HUES6 (cell line): ENCODE data around the gene RGS9BP.
"Not testable (repeated sequence)": the region's sequence is repeated elsewhere in the genome, so short reads cannot be mapped to it uniquely, and the experiment has no call there.

Source experiments
- H3K27ac ChIP-seq: 2 replicates; pipeline ENCODE4 v1.7.0; 2013; ENCODE audit warnings: low read depth, mild to moderate bottlenecking, low read length, inconsistent platforms
- H3K27me3 ChIP-seq: 2 replicates; pipeline ENCODE4 v1.6.1; 2013; ENCODE audit warnings: low read length; ENCODE audit not compliant: control insufficient read depth, insufficient read depth
- H3K36me3 ChIP-seq: 2 replicates; pipeline ENCODE4 v1.6.1; 2013; ENCODE audit warnings: low read length; ENCODE audit not compliant: control insufficient read depth, insufficient read depth
- H3K4me1 ChIP-seq: 2 replicates; pipeline ENCODE4 v1.6.1; 2013; ENCODE audit warnings: low read length; ENCODE audit not compliant: control insufficient read depth, insufficient read depth
- H3K4me3 ChIP-seq: 2 replicates; pipeline ENCODE4 v1.5.1; 2013; ENCODE audit warnings: low read depth, low read length
- H3K9ac ChIP-seq: one replicate; pipeline ENCODE4 v1.6.1; 2013; ENCODE audit warnings: mild to moderate bottlenecking, low read length
- H3K9me3 ChIP-seq: 2 replicates; pipeline ENCODE4 v1.6.1; 2013; ENCODE audit warnings: low read depth, low read length; ENCODE audit not compliant: control insufficient read depth, insufficient read depth

The RGS9BP gene

GRCh38 chr19:32650671-32651070, 25.0 kb upstream of the RGS9BP start:
- H3K9ac ChIP-seq = no peak overlapping the region
- peaks cover 9% of the 10 kb centered on the region for H3K4me1 ChIP-seq
- peaks cover 38% of the 10 kb centered on the region for H3K36me3 ChIP-seq
- no peak overlapping the region for H3K4me3 ChIP-seq
- H3K27ac ChIP-seq = no peak overlapping the region
- no peaks in the 10 kb centered on the region for H3K27me3 ChIP-seq
- H3K9me3 ChIP-seq = no peaks in the 10 kb centered on the region

GRCh38 chr19:32651729-32652140, 23.9 kb upstream of the RGS9BP start:
- no peak overlapping the region for H3K27ac ChIP-seq
- peaks cover 38% of the 10 kb centered on the region for H3K36me3 ChIP-seq
- H3K27me3 ChIP-seq = no peaks in the 10 kb centered on the region
- H3K4me3 ChIP-seq = no peak overlapping the region
- H3K9me3 ChIP-seq = no peaks in the 10 kb centered on the region
- H3K9ac ChIP-seq = no peak overlapping the region
- peaks cover 9% of the 10 kb centered on the region for H3K4me1 ChIP-seq

- Histone ChIP-seq H3K27ac (peak overlapping the region; percentile 36; the same call in 1 of the 2 replicates), H3K36me3 (peaks cover 33% of the 10 kb centered on the region)
- not testable (repeated sequence) for H3K4me1 ChIP-seq, H3K27me3 ChIP-seq, H3K4me3 ChIP-seq, H3K9me3 ChIP-seq, H3K9ac ChIP-seq
Measured at GRCh38 chr19:32652331-32652730, 23.3 kb upstream of the RGS9BP start.

- Histone ChIP-seq H3K27ac (no peak overlapping the region), H3K4me3 (no peak overlapping the region), H3K36me3 (peaks cover 29% of the 10 kb centered on the region), H3K9ac (no peak overlapping the region), H3K4me1 (peaks cover 9% of the 10 kb centered on the region), H3K9me3 (no peaks in the 10 kb centered on the region), H3K27me3 (no peaks in the 10 kb centered on the region)
Measured at GRCh38 chr19:32652894-32653598, 22.6 kb upstream of the RGS9BP start.

DNA sequence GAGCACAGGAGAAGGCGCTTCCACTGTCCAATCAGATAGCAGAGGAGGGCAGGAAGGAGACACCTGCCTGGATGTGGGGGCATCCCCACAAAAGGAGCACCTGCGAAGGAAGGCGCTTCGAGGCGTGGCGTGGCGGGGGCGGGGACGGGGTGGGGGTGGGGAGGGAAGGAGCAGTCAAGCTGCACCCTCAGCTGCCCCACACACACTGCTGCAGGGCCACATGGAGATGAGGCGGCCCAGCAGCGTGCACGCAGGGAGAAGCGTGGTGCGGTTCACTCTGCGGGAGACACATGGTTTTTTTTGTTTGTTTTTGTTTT, 22.1 kb upstream of the RGS9BP start:
- Histone ChIP-seq H3K27ac (no peak overlapping the region), H3K4me1 (peaks cover 9% of the 10 kb centered on the region), H3K4me3 (no peak overlapping the region), H3K36me3 (peaks cover 31% of the 10 kb centered on the region), H3K27me3 (no peaks in the 10 kb centered on the region), H3K9ac (no peak overlapping the region), H3K9me3 (no peaks in the 10 kb centered on the region)

DNA sequence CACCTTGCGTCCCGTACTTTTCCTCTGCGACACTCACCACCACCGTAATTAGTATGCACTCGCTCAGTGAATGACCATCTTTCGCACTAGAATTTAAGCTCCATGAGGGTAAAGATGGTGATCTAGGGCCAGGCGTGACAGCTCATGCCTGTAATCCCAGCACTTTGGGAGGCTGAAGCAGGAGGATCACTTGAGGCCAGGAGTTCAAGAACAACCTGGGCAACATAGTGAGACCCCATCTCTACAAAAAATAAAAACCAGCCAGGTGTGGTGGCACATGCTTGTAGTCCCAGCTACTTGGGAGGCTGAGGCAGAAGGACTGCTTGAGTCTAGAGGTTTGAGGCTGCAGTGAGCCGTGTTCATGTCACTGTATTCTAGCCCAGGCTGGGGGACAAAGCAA, 19.3 kb upstream of the RGS9BP start:
- not testable (repeated sequence) for H3K4me1 ChIP-seq, H3K27me3 ChIP-seq, H3K9ac ChIP-seq, H3K9me3 ChIP-seq, H3K27ac ChIP-seq, H3K4me3 ChIP-seq
- peaks cover 26% of the 10 kb centered on the region for H3K36me3 ChIP-seq

- H3K27me3 ChIP-seq = no peaks in the 10 kb centered on the region
- H3K9ac ChIP-seq = no peak overlapping the region
- no peaks in the 10 kb centered on the region for H3K9me3 ChIP-seq
- H3K4me3 ChIP-seq = no peak overlapping the region
- H3K36me3 ChIP-seq = peaks cover 26% of the 10 kb centered on the region
- H3K4me1 ChIP-seq = no peaks in the 10 kb centered on the region
- no peak overlapping the region for H3K27ac ChIP-seq
Measured at GRCh38 chr19:32658075-32658474, 17.6 kb upstream of the RGS9BP start.

- no peak overlapping the region for H3K9ac ChIP-seq
- no peaks in the 10 kb centered on the region for H3K4me1 ChIP-seq
- H3K4me3 ChIP-seq = no peak overlapping the region
- no peaks in the 10 kb centered on the region for H3K9me3 ChIP-seq
- no peak overlapping the region for H3K27ac ChIP-seq
- no peaks in the 10 kb centered on the region for H3K27me3 ChIP-seq
- peaks cover 26% of the 10 kb centered on the region for H3K36me3 ChIP-seq
Measured at GRCh38 chr19:32658527-32658926, 17.1 kb upstream of the RGS9BP start.

- H3K27me3 ChIP-seq = no peaks in the 10 kb centered on the region
- H3K9me3 ChIP-seq = no peaks in the 10 kb centered on the region
- H3K9ac ChIP-seq = no peak overlapping the region
- H3K4me1 ChIP-seq = no peaks in the 10 kb centered on the region
- H3K36me3 ChIP-seq = peaks cover 16% of the 10 kb centered on the region
- H3K27ac ChIP-seq = no peak overlapping the region
- H3K4me3 ChIP-seq = no peak overlapping the region
Measured at GRCh38 chr19:32661318-32661717, 14.3 kb upstream of the RGS9BP start.

- H3K4me3 ChIP-seq = no peak overlapping the region
- H3K27me3 ChIP-seq = no peaks in the 10 kb centered on the region
- H3K27ac ChIP-seq = no peak overlapping the region
- peaks cover 13% of the 10 kb centered on the region for H3K36me3 ChIP-seq
- H3K4me1 ChIP-seq = no peaks in the 10 kb centered on the region
- no peaks in the 10 kb centered on the region for H3K9me3 ChIP-seq
- no peak overlapping the region for H3K9ac ChIP-seq
Measured at GRCh38 chr19:32662186-32662585, 13.5 kb upstream of the RGS9BP start.

GRCh38 chr19:32666084-32666483, 9.6 kb upstream of the RGS9BP start:
- H3K9ac ChIP-seq = no peak overlapping the region
- peaks cover 7% of the 10 kb centered on the region; the same call in 1 of the 2 replicates for H3K36me3 ChIP-seq
- no peaks in the 10 kb centered on the region for H3K9me3 ChIP-seq
- H3K4me3 ChIP-seq = no peak overlapping the region
- H3K27ac ChIP-seq = no peak overlapping the region
- no peaks in the 10 kb centered on the region for H3K27me3 ChIP-seq
- no peaks in the 10 kb centered on the region for H3K4me1 ChIP-seq
